ENCODE measurements around the gene PIEZO2.

The PIEZO2 gene

DNA sequence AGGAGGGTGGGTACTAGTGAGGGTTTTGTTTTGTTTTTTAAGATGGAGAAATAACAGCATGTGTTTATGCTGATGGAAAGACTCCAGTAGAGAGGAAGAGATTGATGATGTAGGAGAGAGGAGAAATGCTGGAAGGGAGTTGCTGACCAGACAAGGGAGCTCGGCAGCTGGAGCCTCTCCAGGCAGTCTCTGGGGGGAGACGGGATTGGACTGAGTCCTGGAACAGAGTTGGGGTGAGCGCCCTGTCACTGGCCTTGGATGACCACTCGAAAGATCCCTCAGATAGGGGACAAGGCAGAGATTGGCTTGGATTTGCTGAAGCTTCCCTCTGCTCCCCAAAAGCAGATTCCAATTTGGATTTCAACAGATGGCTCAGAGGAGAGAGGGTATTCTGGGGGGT lies 425.9 kb downstream of the PIEZO2 start:
- DNase-seq = no peak

DNA sequence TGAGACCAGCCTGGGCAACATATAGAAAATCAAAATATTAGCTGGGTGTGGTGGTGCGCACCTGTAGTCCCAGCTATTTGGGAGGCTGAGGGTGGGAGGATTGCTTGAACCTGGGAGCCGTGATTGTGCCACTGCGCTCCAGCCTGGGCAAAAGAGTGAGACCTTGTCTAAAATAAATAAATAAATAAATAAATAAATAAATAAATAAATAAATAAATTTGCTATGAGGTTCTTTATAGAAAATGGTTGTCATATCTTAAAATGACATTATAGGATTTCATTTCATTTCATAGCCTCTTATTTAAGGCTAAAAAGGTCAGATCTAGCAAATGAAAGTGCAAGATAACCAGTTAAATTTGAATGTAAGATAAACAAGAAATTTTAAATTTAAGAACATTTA lies 430.6 kb downstream of the PIEZO2 start:
- no peak for DNase-seq

DNA sequence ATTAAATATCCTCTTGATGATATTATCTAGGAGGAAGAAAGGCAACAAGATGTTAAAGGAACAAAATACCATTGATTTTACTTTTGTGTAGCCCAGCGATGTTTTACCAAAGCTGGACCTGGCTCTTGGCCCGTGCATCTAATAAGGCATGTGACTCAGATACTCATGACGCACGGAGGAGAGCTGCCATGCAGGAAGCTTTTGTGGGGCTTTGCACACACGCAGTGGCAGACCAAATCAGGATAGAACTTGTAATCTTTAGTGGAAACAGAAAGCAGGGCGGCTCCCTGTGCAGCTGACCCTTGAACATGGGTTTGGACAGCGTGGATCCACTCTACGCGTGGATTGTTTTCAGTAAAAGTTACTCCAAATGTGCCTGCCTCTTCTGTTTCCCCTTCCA lies 433.6 kb downstream of the PIEZO2 start:
- peak; percentile 61 for DNase-seq

DNA sequence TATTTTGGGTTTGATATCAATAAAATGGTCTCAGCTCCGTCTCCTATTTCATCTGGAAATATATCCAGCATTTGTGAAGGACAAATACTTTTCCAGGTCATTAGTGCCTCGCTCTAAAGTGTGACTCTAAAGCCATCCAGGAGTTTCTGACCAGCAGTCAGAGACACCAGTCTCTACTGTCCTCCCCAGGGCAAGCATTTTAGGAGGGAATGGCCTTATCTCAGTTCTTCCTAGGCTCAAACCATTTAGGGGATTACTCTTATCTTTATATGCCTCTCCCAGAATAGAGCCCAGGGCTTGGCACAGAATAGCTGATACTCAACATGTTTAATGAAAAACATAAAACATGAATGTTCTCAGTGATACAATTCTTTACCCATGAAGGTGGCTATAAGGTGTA lies 436.0 kb downstream of the PIEZO2 start:
- no peak for DNase-seq

DNA sequence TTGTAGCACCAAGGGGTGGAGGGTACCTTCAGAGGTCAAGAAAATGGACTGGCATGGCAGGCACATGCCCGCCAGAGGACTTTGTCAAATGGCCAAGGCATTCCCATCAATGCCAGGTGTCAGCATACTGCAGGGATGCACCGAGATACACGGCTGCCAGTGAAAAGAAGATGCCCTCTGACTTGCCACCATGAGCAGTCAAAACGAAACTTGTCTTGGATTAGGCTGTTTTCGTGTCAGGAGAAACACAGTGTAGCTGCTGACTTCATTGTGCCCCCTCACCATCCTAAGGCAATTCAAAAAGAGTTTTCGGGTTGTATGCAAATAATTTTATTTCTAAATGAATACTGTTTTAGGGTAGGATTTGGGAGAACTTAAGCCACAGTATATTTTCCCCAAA lies 442.1 kb downstream of the PIEZO2 start:
- no peak for DNase-seq

DNA sequence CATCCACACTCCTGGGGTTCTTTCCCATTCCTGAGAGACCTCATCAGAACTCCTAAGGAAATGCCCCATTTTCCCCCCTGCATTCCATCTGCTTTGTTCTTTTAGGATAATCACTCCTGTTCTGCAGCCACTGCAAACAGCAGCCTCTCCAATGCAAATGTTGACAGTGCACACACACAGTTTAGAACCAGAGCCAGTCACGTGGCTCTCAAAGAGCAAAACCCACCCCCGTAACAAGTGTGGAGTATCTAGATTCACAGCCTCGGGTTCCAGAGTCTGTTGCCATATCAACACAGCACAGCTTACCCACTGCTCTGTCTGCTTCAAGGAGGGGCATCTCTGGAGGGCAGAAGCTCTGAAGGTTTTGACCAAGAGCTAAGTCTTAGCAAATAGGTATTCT lies 443.6 kb downstream of the PIEZO2 start:
- no peak for DNase-seq

DNA sequence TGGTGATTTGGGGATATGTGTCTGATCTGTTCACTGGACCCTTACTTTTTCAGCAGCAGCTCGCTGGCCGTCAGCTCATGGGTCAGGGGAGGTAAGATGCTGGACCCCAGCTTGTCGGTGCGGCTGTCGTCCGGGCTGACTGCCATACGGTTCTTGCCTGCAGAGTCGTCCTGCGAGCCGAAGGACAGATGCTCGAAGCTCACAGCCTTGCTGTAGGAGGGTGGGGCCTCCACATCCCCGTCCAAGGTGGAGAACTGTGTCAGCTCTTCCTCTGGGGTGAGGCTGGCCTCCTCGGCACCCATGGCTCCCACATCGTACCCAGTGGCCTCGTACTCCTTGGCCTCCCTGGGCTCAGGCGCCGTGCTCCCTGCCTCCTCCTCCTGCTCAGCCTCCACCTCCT lies 444.1 kb downstream of the PIEZO2 start:
- DNase-seq = no peak

DNA sequence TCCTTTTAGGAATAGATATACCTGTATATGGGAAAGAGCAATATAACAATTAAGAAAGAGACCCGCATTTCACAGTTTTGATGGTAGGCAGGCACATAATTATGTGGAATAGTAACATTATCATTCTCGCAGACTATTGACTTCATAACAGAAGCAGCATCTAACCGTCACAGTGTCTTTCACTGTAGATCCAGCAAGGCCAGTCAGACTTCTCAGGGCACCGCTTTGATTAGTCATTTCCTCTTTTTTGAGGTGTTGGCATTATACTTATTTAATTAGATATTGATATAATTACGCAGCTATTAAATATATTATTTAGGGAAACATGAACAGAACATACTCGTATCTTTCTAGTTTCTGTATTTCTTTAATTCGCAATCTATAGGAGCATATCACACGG lies 447.2 kb downstream of the PIEZO2 start:
- DNase-seq = no peak

DNA sequence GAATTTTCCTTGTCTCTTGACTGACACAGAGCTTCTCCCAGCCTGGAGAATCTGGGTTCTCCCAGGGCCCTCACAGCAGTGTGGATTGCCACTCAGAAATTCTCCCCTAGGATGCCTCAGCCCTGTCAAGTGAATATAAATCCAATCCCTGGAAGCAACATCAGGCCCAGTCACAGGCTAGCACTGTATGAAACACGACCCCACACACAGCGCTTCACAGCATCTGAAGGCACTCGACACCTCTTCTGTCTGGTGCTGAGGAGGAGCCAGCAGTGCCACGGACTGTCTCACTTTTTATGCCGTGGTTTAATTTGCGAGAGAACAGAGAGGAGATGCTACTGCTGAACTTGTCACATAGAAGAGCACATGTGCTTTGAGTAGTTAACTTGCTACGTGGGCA lies 459.0 kb downstream of the PIEZO2 start:
- DNase-seq = peak; percentile 22

DNA sequence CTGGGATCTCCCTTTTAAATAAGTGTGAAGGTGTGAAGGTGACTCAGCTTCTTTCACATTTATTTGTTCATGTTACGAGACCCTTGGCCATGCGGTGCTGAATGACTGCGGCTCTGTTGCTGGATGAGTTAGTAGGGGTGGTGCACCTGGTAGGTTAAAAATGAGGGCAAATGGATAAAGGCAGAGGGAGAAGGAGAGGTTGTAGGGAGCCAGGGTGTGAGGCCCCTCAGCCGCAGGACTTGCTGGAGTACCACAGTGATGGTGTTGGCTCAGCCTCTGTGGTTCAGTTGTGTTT lies 459.4 kb downstream of the PIEZO2 start:
- DNase-seq = no peak

DNA sequence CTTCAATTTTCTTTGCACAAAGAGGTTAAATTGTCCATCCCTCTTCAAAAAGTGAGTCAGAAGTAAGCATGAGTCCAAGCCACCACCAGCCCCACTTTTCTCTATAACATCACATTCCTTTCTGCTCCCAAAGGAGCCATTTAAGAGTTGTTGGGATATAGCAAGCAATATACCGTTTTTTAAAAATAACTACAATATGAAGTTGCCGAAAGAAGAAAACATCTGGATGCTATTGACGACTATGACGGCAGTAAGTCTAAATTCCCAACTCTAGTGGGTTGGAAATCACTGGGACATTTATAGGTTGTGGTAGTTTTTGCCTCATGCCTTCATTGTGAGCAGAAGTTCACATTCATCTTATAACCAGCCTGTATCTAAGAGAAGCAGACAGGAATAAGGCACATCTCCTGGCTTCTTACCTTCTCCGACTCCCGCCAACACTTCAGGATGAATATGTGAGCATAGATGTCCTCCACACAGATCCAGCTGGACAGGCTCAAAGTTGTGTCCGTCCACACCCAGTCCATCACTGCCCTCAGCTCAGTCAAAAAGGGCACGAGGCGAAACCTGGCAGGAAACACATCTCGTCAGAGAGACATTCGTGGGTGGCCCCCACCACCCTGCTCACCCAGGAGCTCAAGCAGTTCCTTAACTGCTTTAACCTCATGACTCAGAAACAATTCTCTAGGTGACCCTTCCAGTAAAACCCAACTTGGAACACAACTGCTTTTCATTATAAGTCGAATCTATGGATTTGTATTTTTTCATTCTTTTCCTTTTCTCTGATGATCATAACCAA lies 459.9 kb downstream of the PIEZO2 start:
- DNase-seq = peak; percentile 91

DNA sequence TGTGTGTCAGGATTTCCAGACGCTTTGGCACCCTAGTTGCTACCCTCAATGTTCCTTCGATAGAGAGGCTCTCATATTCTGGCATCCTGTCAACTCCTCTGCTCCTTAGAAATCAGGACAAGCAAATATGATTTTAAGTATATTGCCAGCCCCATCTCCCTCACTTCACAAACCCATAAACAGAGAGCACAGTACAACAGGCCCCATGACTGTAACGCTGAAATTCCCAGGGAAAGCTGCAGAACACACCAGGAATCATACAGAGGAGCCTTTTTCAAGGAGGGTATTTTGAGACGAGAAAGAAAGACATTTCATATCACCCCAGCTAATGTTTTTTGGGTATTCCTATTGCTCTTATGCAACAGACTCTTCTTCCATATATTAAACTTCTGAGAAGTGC lies 460.6 kb downstream of the PIEZO2 start:
- peak; percentile 6 for DNase-seq

DNA sequence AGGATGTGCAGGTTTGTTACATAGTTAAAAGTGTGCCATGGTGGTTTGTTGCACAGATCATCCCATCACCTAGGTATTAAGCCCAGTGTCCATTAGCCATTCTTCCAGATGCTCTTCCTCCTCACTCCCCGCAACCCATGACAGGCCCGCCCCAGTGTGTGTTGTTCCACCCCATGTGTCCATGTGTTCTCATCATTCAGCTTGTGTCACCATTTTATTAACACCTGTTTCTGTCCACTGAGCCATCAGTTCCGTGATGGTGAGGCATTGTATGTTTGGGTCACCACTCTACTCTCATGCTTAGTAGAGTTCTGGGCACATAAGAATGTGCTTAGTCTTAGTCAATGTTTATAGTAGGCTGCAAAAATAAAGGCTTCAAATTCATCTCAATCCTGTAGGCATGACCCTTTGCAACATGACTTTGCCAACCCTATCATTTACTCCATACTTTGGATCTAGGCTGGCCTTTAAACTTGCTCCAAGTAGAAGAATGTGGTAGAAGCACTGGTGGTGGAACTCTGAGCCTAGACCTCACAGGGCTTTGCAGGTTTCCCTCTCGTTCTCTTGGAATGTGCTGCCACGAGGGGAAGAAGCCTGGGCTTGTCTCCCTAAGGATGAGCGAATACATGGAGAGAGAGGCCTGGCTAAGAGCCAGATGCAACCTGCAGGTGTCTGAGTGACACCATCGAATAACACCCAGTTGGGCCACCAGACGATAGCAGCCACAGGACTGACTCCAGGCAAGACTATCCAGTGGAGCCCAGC lies 462.0 kb downstream of the PIEZO2 start:
- peak; percentile 73 for DNase-seq

DNA sequence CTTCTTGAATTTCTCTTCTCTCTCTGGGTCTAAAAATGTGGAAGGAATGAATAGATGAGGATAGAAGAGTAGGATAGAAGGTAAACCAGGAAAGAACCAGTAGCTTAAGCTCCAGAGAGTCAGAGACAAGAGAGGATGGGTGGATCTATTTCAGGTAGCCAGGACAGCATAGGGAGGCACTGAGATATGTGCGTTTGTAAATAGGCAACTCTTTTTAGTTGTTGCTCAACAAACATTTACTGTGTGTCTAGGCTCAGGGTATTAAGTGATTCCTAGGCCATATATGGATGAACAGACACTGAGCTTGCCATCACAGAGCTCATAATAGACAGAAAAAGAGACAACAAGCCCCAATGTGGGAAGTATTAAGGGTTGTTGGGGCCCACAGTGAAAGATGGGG lies 463.1 kb downstream of the PIEZO2 start:
- DNase-seq = no peak

DNA sequence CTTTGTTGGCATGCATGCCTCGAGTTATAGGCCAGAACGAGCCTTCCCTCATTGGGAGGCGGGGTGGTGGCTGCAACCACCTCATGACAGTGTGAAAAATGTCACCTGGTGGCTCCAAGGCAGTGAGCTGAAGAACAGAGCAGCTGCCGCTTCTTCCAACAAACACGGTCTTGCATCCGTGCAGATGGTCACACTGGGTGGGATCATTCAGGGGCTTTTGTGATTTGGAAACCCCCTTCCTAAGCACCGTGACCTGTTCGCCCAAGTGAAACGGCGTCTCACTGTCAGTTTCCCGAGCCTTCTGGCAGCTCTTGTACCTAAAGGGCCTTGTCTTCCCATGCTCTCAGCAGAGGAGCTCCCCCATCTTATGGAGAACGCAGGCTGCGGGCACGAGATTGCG lies 463.9 kb downstream of the PIEZO2 start:
- no peak for DNase-seq

DNA sequence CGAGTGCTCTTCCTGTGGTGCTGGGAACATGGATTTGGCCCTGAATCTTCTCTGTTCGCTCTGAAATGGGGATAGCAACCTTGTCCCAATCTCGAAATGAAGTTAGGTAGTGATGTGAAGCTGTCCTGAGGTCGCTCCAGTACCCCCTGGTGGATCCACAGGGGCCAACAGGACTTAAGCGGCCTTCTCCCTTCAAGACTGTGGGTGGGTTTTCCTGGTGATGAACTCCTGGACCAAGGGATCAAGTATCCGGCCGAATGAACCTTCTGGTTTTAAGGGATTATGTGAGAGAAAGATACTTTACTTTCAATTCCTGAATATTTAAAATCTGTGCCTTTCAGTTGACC lies 467.0 kb downstream of the PIEZO2 start:
- DNase-seq = no peak

DNA sequence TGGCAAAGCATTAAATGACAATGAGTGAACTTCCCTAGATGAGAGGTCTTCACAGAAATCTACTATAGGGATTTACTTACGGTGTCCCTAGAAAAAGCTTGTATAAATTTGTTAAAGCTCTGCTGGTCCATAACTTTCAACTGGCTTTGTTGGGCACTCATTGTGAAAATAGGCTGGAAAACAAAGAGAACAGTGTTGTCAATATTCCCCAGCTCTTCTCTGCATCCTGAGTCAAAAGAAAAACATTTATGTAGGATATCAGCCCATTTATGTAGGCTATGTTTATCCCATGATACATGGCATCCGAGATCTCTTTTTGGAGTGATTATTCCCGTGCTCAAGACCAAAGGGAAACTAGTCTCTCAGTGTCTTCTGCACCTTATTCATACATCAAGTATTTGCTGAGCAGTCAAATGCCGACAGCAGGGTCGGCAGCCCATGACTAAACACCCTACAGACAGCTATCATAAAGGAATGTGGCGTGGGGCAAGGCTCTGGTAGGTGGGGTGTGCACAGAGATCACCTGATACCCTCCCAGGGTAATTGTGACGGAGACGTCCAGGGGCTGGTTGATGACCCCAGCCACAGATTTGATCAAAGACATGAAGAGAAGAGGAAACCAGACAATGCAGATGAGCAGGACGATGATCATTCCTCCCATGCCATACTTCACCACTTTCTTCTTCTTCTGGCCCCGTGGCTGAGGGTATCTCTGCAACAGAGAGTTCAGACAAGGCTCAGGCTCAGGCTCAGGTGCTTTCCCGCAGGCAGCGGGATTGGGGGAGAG lies 467.6 kb downstream of the PIEZO2 start:
- DNase-seq = peak; percentile 69

DNA sequence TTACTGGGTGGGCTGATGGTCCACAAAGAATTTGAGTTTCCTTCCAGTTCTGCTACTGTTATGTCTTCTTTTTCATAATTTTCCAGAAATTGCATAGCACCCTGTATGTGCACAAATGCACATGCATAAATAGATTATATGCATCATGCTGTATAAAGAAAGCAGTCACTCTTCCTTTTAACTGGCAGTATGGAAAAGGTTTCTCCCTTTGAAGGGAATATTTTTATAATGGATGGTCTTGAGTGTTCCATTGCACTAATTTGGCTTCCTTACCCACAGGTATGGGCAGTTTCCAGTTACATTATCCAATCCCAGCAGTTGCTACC lies 469.1 kb downstream of the PIEZO2 start:
- no peak for DNase-seq

DNA sequence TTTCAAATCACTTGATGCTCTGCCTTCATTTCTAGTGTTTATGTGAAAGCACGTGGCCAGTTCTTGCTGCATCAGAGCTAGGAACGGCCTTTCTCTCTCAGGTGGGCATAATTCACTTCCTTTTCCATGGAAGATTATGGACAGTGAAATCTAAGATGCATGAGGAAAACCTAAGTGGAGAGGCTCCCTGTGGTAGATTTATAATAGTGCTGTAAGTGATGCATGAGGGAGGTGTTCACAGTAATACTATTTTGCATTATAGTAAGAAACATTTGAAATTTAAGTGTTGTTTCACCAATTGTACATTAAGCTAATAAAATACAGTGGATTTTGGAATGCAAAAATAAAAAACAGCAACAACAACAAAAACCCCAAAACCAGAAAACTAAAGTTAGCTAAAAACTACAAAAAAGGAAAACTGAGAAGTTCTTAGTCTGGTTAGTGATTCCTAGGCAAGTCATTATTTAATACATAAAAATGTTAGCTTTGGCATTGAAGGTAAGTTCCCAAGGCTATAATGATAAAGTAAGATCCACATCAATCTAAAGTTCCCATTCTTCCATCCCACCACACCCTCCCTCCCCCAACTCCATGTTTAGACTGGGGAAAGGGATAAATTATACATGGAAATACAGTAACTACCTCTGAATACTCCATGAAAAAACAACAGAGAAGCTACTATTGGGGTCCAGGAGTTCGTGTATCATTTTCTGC lies 469.7 kb downstream of the PIEZO2 start:
- no peak for DNase-seq

DNA sequence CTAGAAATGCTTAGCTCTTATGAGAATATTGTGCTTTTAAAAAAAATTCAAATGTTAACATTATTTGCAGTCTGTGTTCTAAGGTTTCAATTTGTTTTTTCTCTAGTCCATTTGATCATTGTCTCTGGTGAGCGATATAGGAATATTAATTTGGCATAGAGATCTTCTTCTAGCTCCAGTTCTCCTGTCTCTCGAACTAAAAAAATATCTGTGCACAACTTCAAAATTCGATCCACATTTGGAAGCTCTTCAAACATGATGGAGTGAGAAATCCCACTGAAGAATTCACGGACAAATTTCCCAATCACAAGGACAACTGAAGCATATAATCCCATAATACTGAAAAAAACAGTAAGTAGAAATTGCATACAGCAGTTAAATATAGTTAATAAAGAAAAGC lies 477.9 kb downstream of the PIEZO2 start:
- no peak for DNase-seq

DNA sequence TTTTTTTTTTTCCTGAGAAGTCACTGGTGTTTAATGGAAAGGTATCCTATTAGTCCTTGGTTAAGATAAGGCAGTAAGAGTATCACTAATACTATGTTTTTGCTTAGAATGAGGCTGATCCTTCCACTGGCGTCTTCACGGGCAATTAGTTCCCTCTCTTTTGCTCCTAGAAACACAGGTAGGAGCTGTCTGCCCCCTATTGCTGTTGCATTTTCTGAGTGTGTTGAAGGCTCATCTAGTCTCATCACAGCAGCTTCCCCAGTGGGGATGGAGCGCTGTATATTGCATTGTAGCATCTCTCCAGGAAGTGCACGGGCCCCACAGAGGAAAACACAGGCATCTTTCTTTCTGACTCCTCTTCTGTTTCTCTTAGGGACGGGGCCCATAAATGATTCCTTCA lies 478.5 kb downstream of the PIEZO2 start:
- no peak for DNase-seq

DNA sequence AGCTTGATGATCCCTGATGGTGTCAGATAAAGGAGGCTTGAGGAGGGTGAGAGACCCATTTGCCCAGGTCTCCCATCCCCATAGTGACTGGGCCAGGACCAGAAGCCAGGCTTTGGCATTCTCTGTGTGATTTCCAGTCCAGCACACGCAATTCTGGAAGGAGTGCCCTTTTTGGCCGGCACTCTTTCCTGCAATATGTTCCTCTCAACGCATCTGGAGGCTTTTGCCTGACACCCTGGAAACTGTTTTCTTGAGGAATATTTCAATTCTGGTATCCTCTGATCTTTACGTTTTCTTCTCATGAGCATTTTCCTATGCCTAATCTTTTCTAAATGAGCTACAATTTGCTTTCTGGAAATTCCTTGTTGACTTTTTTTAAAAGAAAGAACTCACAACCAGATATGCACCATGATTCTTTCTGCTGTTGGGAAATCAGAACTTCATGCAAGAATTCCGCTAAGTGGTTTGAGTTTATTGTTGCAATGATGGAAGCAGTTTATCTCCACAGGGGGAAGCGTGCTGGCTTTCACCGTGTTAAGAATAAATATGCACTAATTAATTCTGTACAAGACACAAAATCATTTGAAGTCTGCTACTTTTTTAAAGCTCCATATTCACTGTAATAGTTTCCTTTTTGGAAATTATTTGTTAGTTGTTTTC lies 479.8 kb downstream of the PIEZO2 start:
- no peak for DNase-seq

DNA sequence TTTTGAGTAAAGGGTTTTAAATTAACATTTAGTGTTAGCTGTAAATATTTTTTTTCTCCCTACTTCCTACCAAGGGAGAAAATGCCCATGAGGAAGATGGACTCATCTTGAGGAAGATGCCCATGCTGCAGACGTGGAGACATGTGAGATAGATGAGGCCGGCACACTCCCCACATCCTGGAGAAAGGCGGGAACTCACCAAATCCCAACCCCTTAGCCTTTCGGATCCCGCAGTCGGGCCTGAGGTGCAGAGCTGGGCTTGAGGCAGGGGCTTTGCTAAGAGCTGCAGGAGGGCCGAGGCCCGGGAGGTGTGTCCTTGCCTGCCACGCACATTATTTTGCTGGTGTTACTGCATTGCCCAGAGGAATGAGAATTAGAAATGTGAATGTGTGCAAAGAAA lies 485.6 kb downstream of the PIEZO2 start:
- no peak for DNase-seq
